Mesothelial cell of epicardium (in vitro differentiated cells): ENCODE results near the gene NOXA1. TPM values are rescaled to one million over a fixed set of nuclear protein-coding genes. Genes with fewer than 3 reads are reported as not detected.

Source experiments
- DNase-seq, 2 experiments: peaks; one replicate each; pipeline ENCODE4 v3.0.0; 2021; ENCODE audit warnings: low spot score in 2 of 2; ENCODE audit not compliant: unreplicated experiment in 2 of 2
- H3K27ac Mint-ChIP-seq: 2 replicates; pipeline ENCODE4 v1.8.0; 2021; ENCODE audit warnings: mixed read lengths
- H3K27me3 Mint-ChIP-seq: 2 replicates; pipeline ENCODE4 v1.8.0; 2021; ENCODE audit warnings: low read depth, mixed read lengths
- H3K36me3 Mint-ChIP-seq: 2 replicates; pipeline ENCODE4 v1.8.0; 2021; ENCODE audit warnings: mixed read lengths
- H3K4me1 Mint-ChIP-seq: 2 replicates; pipeline ENCODE4 v1.8.0; 2021; ENCODE audit warnings: mixed read lengths
- H3K4me3 Mint-ChIP-seq: 2 replicates; pipeline ENCODE4 v1.8.0; 2021; ENCODE audit warnings: mild to moderate bottlenecking, moderate library complexity, mixed read lengths
- H3K9me3 Mint-ChIP-seq: 2 replicates; pipeline ENCODE4 v1.8.0; 2021; ENCODE audit warnings: mixed read lengths
- total RNA-seq: library from RNA; stranded (reverse); gene quantifications from 3 replicates; pipeline ENCODE4 v1.2.1, GENCODE V29; 2021
- TF ChIP-seq, protein P1 (sequence below): fragments of 200-600 bp; sonication (generic); IDR thresholded peaks from one replicate; pipeline ENCODE4 v1.5.0; 2021; ENCODE audit warnings: antibody characterized with exemption; ENCODE audit not compliant: unreplicated experiment

The NOXA1 gene
- total RNA-seq, 1 donor from 2014 or later: 22.1 TPM

DNA sequence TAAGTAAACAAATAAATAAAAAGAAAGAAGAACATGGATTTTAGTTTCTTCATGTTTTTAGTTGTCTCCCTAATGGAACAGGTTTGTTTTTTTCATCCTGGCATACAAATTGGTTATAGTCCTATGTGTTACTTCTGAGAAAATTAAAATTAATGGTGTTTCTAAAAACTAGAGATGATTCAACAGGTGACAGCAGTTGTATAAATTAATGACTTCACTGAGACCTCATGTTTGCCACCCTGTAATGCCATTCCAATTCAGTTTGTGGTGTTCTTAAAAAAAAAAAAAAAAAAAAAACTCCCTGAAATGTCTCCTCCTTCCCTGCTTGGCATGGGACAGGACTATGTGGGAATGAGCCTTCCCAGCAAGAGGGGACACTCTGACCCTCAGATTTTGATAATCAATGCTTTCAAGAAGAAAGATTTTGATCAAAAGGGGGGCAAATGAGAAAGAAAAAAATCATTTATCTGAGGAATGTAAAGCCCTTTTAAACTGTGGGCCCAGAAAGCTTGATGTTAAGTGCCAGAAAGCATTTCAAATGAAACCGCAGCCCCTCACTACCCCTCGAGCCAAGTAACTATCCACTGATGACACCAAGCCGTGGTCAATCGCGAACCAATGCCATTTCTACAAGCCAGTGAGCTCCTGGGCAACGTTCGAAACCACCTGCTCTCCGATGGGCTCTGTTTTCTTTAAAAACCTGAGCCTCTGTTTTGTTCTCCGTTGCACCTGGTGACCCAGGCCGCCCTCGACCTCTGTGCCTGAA lies 1.2 kb upstream of the NOXA1 start:
- peak overlapping the region; percentile 69 for H3K27ac Mint-ChIP-seq
- no peaks in the 10 kb centered on the region for H3K9me3 Mint-ChIP-seq
- no peaks in the 10 kb centered on the region for H3K27me3 Mint-ChIP-seq
- peaks cover 17% of the 10 kb centered on the region for H3K4me1 Mint-ChIP-seq
- TF ChIP-seq, protein P1, sequence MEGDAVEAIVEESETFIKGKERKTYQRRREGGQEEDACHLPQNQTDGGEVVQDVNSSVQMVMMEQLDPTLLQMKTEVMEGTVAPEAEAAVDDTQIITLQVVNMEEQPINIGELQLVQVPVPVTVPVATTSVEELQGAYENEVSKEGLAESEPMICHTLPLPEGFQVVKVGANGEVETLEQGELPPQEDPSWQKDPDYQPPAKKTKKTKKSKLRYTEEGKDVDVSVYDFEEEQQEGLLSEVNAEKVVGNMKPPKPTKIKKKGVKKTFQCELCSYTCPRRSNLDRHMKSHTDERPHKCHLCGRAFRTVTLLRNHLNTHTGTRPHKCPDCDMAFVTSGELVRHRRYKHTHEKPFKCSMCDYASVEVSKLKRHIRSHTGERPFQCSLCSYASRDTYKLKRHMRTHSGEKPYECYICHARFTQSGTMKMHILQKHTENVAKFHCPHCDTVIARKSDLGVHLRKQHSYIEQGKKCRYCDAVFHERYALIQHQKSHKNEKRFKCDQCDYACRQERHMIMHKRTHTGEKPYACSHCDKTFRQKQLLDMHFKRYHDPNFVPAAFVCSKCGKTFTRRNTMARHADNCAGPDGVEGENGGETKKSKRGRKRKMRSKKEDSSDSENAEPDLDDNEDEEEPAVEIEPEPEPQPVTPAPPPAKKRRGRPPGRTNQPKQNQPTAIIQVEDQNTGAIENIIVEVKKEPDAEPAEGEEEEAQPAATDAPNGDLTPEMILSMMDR: no peak
- DNase-seq: no peak
- peak overlapping the region; percentile 79 for H3K4me3 Mint-ChIP-seq
- H3K36me3 Mint-ChIP-seq: no peaks in the 10 kb centered on the region

DNA sequence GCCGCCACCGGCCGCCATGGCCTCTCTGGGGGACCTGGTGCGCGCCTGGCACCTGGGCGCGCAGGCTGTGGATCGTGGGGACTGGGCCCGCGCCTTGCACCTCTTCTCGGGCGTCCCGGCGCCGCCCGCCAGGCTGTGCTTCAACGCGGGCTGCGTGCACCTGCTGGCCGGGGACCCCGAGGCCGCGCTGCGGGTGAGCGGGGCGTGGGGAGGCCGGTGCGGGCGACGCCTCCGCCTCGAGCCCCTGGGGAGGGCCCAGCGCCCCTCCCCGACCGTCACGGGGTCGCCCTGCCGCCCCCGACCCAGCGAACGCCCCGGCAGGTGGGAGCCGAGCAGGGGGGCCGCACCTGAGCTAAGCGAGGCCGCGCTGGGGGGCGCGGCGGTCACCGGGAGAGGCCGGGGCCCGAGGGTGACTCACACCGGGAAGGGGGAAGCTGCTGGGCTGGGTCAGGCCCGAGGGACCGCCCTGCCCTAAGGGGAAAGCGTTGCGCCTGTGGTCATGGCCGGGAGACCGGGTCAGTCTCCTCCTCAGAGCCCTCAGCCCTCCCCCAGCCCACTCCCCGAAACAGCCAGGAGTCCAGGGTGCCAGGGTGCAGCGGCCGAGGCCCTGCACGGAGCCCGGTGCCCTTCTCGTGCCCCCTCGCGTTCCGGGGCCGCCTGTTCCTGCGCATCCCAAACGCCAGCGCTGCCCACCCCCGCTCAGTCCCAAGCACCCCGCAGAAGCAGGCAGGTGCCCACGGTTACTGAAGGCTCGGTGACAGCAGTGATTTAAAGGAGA lies 510 bp downstream of the NOXA1 start:
- no peaks in the 10 kb centered on the region for H3K36me3 Mint-ChIP-seq
- TF ChIP-seq, protein P1: peak; percentile 69
- peaks cover 17% of the 10 kb centered on the region for H3K4me1 Mint-ChIP-seq
- no peaks in the 10 kb centered on the region for H3K27me3 Mint-ChIP-seq
- no peak for DNase-seq
- H3K9me3 Mint-ChIP-seq: no peaks in the 10 kb centered on the region
- no peak overlapping the region for H3K27ac Mint-ChIP-seq
- peak overlapping the region; percentile 70 for H3K4me3 Mint-ChIP-seq

DNA sequence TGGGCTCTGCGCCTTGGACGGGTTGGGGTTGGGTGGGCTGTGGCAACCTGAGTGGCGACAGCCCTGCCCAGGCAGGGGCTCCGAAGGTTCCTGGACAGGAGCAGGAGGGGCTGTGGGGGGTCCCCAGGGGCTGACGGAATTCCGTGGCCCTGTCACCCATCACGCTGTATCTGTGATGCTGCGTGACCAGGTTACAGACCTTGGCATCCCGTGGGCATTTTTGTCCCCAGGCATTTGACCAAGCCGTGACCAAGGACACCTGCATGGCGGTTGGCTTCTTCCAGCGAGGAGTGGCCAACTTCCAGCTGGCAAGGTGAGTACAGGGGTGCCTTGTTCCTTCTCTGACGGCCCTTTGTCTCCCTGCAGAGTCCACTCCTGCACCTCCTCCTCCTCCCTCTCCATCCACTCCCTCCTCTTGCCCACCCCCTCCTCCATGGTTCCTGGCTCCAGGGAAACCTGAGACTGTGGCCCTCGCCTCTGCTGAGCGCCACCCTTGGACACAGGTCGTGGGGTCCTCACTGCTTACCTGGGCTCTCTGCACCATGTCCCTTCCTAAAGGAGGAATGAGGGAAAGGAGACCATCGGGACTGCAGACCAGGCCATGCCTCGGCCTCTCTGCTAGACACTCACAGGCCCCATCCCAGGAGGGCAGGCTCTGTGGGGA lies 3.0 kb downstream of the NOXA1 start:
- H3K9me3 Mint-ChIP-seq: no peaks in the 10 kb centered on the region
- H3K27ac Mint-ChIP-seq: no peak overlapping the region
- TF ChIP-seq, protein P1: no peak
- H3K4me3 Mint-ChIP-seq: no peak overlapping the region
- peaks cover 17% of the 10 kb centered on the region for H3K4me1 Mint-ChIP-seq
- no peaks in the 10 kb centered on the region for H3K36me3 Mint-ChIP-seq
- peak in 1 of 2 experiments; percentile 6 for DNase-seq
- no peaks in the 10 kb centered on the region for H3K27me3 Mint-ChIP-seq

DNA sequence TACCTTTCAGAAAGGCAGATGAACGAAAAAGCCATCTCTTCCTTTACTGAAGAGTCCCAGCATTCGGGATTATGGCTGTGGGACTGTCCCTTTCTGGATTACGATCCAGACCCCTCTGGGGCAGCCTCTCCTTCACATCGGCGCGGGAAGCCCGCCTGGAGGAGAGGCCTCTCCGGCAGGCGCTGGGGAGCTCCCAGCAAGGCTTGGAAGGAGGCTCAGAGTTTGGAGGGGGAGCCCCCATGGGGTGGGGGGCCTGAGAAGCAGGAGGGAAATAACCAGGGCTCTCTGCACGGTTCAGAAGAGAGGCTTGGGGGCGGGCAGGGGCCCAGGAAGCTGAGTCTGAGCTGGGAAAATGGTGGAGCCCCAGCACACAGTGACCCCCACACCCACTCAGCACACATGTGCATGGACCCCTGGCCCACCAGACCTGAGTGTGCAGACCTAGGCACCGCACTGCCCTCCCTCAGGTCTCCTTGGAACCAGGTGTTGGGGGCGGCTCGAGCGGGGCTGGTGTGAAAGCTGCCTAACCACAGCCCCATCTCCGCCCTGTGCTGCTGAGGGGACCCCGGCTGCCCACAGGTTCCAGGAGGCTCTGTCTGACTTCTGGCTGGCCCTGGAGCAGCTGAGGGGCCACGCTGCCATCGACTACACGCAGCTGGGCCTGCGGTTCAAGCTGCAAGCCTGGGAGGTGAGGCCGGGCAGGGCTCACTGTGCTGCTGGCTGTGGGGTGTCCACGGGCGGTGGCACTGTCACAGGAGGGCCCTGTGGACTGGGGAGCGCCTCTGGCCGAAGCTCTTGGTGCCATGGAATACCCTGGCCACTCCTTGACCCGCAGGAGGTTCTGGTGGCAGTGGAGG lies 4.5 kb downstream of the NOXA1 start:
- no peaks in the 10 kb centered on the region for H3K27me3 Mint-ChIP-seq
- H3K36me3 Mint-ChIP-seq: no peaks in the 10 kb centered on the region
- TF ChIP-seq, protein P1: no peak
- H3K27ac Mint-ChIP-seq: peak overlapping the region; percentile 44
- H3K4me1 Mint-ChIP-seq: peaks cover 10% of the 10 kb centered on the region
- no peaks in the 10 kb centered on the region for H3K9me3 Mint-ChIP-seq
- DNase-seq: peak in 1 of 2 experiments; percentile 16
- no peak overlapping the region for H3K4me3 Mint-ChIP-seq

DNA sequence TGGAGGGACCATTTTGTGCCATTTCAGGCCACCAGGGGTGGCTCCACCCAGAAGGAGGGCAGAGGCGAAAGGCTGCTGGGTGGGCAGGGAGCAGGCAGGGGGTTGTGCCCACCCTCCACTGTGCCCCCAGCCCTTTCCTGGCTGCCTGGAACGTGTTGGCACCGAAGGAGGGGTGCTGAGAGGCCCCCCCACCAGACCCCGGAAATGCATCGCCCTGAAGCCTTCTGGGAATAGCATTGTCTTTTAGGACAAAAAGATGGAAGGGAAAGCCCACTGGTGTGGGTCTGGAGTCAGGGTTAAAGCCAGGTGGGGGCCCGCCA lies 5.1 kb downstream of the NOXA1 start:
- H3K36me3 Mint-ChIP-seq: no peaks in the 10 kb centered on the region
- no peaks in the 10 kb centered on the region for H3K9me3 Mint-ChIP-seq
- no peak overlapping the region for H3K27ac Mint-ChIP-seq
- DNase-seq: no peak
- no peak overlapping the region for H3K4me3 Mint-ChIP-seq
- peaks cover 10% of the 10 kb centered on the region for H3K4me1 Mint-ChIP-seq
- TF ChIP-seq, protein P1: no peak
- H3K27me3 Mint-ChIP-seq: no peaks in the 10 kb centered on the region
